Germinal center (tissue), 1 donor: Measurements from ENCODE around the gene PTOV1.

ENCODE experiments used
- DNase-seq: peaks from one replicate; pipeline ENCODE4 v3.0.0; 2012; ENCODE audit warnings: mixed read lengths, low spot score

The PTOV1 gene

GRCh38 chr19:49873834-49874233, 22.9 kb downstream of the PTOV1 start:
- no peak for DNase-seq

DNA sequence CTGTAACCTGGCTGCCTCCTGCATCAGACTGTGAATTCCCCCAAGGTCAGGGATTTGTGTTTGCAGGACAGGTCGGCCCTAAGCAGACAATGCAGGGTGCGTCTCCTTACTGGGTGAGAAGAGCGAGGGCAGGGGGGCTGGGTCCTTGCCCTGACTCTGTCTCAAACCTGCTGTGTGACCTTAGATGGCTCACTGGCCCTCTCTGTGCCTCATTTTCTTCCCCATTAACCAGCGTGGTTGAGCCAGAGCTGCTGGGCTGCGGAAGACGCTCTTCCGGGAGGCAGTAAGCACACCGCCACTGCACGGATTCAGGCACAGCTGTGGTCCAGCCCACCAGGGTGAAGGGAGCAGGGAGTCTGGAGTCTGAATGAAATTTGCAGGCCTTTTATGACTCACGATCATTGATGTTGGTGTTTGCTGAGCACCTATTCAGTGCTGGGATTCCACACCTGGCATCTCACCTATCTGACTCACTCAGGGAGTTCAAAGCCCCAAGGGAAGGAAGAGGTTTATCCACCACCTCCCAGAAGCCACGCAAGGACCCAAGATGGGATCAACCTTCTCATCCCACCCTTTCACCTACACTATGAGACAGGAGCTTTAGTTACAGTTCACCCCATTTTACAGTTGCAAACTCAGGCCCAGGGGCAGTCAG, 23.7 kb downstream of the PTOV1 start:
- DNase-seq = no peak

GRCh38 chr19:49875177-49875576, 24.2 kb downstream of the PTOV1 start:
- DNase-seq = no peak

- DNase-seq = peak; percentile 48
These were observed 25.0 kb downstream of the PTOV1 start for GRCh38 chr19:49875857-49876421.

GRCh38 chr19:49876422-49877019, 25.6 kb downstream of the PTOV1 start:
- peak; percentile 86 for DNase-seq

DNA sequence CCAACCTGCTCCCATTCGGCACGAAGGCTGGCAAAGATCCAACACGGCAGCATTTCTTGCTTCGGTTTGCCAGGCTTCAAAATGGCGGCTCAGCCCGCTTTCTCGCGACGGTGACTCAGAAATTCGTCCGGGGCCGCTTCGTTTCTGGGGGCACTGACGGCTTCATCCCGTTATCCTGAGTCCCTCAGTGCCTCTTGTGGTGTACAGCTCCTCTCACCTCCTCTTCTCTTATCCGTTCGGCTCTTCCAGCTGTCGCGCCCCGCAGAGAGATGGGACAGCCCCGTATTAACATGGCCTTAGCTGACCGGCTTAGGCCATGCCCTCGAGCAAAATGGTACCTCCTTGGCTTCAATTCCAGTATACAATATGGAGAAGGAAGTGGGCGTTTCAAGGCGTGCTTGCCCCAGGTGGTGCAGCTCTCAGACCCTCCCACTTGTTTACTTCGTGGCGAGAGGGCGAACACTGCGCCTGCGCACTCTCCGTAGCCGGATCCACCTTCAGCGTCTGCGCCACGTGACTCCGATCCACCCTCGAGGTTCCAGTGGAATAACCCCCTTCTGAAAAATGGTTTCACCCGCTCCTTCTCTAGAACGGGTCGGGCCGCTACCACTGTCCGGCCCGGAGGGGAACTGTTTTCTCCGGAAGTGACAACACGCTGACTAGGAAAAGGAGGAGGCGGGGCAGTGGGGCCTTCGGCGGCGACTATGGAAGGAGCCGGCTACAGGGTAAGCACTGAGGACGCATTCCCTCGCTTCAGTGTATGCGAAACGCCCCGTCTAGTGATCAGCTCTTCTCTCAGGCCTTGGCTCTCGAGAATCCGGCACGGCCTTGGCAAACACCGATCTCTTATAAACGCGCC, 26.3 kb downstream of the PTOV1 start, which contains the start of the genes AKT1S1 and TBC1D17:
TSS of gene AKT1S1 (minus strand) at position 336 of the 859 bp plus-strand sequence. CDS start 4,060 bp downstream, outside the sequence.
TSS of gene TBC1D17 (plus strand) at position 683 of the 859 bp plus-strand sequence. CDS start at position 705, 22 bp downstream.
- DNase-seq = peak; percentile 97

GRCh38 chr19:49877879-49878743, 27.2 kb downstream of the PTOV1 start:
- peak; percentile 96 for DNase-seq

- no peak for DNase-seq
These were observed 27.7 kb downstream of the PTOV1 start for GRCh38 chr19:49878744-49879070.

- no peak for DNase-seq
These were observed 28.4 kb downstream of the PTOV1 start for GRCh38 chr19:49879243-49879963.

DNA sequence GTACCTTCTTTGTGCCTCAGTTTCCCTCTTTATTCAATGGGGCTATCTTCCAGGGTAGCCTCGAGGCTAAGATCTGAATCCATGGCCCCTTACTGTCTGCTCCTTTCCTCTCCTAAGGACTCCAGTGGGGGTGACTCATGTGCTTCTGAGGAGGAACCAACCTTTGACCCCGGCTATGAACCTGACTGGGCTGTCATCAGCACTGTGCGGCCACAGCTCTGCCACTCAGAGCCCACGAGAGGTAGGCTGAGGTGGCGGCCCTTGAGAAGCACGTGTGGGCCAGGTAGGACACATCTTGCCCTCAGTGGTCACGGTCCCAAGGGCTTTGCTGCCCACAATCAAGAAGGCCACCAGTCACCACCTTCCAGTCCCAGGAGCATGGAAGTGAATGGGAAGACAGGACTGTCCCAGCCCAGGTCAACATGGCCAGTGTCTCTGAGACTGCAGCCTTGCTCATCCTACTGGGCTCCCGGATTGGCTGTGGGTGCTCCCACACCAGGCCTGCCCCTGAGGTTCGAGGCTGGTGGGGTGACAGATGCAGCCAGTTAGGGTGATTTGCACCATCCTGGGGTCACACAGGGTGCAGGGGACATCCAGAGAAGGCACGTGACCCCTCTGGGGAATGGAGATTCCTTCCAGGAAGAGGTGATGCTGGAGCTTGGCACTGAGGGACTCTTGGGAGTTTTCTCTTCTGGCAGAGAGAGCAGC, 29.4 kb downstream of the PTOV1 start:
- no peak for DNase-seq

GRCh38 chr19:49881186-49881585, 30.2 kb downstream of the PTOV1 start:
- no peak for DNase-seq

- DNase-seq = no peak
These were observed 30.9 kb downstream of the PTOV1 start for GRCh38 chr19:49881672-49882394.

- no peak for DNase-seq
These were observed 31.7 kb downstream of the PTOV1 start for GRCh38 chr19:49882643-49883042.

DNA sequence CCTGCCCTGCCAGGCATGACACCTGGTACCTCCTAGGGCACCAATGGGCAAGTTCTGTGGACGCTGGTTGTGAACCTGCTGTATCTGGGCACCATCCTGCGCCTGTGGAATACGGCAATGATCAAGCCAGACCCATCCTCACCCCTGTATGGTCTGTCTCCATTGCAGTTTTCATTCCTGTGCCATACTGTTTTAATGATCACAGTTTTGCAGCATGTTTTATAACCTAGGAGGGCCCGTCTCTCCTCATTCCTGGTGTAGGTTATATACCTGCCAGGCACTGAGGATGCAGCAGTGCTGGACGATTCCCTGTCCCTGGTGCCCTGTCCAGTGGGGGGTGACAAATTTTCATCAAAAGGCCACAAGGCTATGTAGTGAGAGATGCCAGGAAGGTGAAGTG, 32.1 kb downstream of the PTOV1 start:
- no peak for DNase-seq

DNA sequence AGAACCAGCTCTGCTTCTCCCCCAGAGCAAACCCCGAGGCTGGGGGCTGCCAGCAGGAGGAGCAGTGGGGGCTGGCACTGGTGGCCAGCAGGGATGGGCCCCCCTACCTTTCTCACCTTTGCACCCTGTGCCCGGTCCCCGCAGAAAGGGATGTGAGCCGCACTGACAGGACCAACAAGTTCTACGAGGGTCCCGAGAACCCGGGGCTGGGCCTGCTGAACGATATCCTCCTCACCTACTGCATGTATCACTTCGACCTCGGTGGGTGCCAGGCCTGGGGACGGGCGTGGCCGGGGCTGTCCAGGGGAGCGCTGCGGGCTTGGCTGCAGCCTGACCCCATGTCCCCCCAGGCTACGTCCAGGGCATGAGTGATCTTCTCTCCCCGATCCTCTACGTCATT, 33.1 kb downstream of the PTOV1 start:
- DNase-seq = no peak

DNA sequence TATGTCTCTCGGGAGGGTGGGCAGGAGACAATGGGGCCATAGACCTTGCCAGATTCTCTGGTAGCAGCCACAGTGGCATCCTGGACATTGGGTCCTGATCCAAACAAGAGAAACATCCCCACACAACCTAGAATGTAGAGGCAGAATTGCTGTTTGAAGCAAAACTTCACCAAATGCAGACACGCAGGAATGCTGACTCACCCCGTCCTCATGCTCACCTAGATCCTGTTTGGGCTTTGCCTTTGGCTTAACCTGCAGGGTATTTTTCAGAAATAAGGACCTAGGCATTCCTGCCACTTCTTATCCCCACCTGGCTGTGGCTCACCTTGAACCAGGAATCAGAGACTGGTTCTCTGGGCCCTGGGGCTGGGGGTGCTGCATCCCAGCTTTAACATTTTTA, 33.8 kb downstream of the PTOV1 start:
- DNase-seq = no peak

GRCh38 chr19:49887037-49887664, 36.2 kb downstream of the PTOV1 start:
- no peak for DNase-seq

- no peak for DNase-seq
These were observed 36.9 kb downstream of the PTOV1 start for GRCh38 chr19:49887665-49888509.
